Duodenal mucosa (tissue), 2 donors: Measurements from ENCODE around the gene ANAPC10.

Experiments used
- H3K27ac ChIP-seq: one replicate; pipeline ENCODE4 v1.7.0; 2013; ENCODE audit warnings: low read depth, low read length
- H3K27me3 ChIP-seq, 2 donors: one replicate each; pipeline ENCODE4 v1.7.0; 2013; ENCODE audit warnings: low read length in 2 of 2, control low read depth in 1 of 2; ENCODE audit not compliant: insufficient read depth in 2 of 2, control insufficient read depth in 1 of 2
- H3K36me3 ChIP-seq, 2 donors: one replicate each; pipeline ENCODE4 v1.7.0; 2013; ENCODE audit warnings: low read length in 2 of 2, control low read depth in 1 of 2; ENCODE audit not compliant: insufficient read depth in 2 of 2, control insufficient read depth in 1 of 2
- H3K4me1 ChIP-seq, 2 donors: one replicate each; pipeline ENCODE4 v1.7.0; 2013; ENCODE audit warnings: low read length in 2 of 2, control low read depth in 1 of 2; ENCODE audit not compliant: insufficient read depth in 2 of 2, control insufficient read depth in 1 of 2
- H3K4me3 ChIP-seq, 2 donors: one replicate each; pipeline ENCODE4 v1.7.0; 2013; ENCODE audit warnings: low read length in 2 of 2, low read depth in 1 of 2
- H3K9ac ChIP-seq, 2 donors: one replicate each; pipeline ENCODE4 v1.7.0; 2013; ENCODE audit warnings: low read length in 2 of 2, low read depth in 1 of 2
- H3K9me3 ChIP-seq, 2 donors: one replicate each; pipeline ENCODE4 v1.7.0; 2013; ENCODE audit warnings: low read length in 2 of 2, control low read depth in 1 of 2; ENCODE audit not compliant: control insufficient read depth in 1 of 2

ANAPC10 gene

DNA sequence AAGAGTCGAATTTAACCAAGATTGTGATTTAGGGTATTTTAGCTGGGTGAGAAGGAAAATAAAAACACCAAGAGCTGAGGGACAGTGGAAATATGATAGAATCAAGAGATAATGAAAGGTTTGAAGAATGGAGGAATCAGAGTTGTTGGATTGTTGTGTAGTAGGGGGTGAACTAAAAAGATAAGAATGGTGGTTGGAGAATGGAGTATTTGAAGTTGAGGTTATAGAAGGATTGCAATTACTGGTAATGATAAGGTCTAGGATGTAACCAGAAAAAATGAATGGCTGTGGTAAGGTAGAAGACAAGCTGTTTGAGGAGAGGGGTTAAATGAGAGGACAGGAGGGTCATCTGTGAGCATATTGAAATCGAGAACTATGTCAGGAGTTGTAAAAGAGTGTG, 4.6 kb upstream of the ANAPC10 start:
- Histone ChIP-seq H3K27ac (no peak overlapping the region), H3K4me3 (no peak overlapping the region), H3K36me3 (peaks cover 5 to 13% of the 10 kb centered on the region in 2 donors), H3K4me1 (peaks cover 8 to 23% of the 10 kb centered on the region in 2 donors), H3K9me3 (no peaks in the 10 kb centered on the region), H3K9ac (no peak overlapping the region), H3K27me3 (no peaks in the 10 kb centered on the region)

- Histone ChIP-seq H3K27ac (no peak overlapping the region), H3K27me3 (no peaks in the 10 kb centered on the region), H3K9ac (no peak overlapping the region), H3K36me3 (peaks cover 5 to 7% of the 10 kb centered on the region in 2 donors), H3K4me1 (peaks cover 15 to 32% of the 10 kb centered on the region in 2 donors), H3K9me3 (no peaks in the 10 kb centered on the region), H3K4me3 (no peak overlapping the region)
Measured at GRCh38 chr4:145101091-145101490, 3.1 kb upstream of the ANAPC10 start.

DNA sequence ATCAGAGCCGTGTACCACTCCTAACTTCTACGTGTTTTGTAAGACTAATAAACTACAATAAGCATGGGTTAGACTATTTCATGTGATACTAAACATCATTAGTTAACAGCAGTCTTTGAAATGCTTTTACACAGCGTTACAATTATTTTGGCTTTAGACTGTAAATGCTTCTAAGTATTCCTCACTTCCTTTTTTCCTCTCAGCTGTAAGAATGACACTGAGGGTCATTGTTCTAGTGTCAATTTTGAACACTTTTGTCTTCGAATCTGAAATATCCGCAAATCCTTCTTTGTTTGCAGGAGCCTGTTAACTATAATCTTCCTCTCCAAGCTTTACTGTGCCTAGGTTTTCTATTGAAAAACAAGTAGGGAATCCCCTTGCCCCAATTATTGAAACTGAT, 1.7 kb upstream of the ANAPC10 start:
- Histone ChIP-seq H3K4me3 (peak overlapping the region; percentile 74 to 96), H3K9me3 (no peaks in the 10 kb centered on the region), H3K27me3 (no peaks in the 10 kb centered on the region), H3K4me1 (peaks cover 15 to 32% of the 10 kb centered on the region in 2 donors), H3K9ac (peak overlapping the region in 1 of 2 donors; percentile 93), H3K27ac (no peak overlapping the region), H3K36me3 (peaks cover 3 to 8% of the 10 kb centered on the region in 2 donors)

DNA sequence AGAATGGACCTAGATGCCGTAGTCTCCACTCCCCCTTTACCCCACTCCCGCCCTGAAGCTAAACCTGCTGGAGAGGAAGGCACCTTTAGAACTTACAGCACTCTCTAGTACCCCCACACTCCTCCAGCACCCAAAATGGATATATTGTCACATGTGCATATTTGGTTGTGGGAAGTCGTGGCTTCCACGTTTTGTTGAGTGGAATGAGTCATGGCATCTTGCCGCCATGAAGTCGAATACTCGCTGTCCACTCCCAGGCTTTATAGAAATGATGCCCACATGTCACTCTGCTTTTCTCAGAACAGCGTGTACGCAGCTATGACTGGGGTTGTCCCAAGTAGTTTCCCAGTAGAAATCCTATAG, 660 bp upstream of the ANAPC10 start:
- Histone ChIP-seq H3K27me3 (no peaks in the 10 kb centered on the region), H3K4me3 (peak overlapping the region; percentile 74 to 96), H3K9me3 (peaks cover 0 to 7% of the 10 kb centered on the region in 2 donors), H3K27ac (peak overlapping the region; percentile 73), H3K9ac (peak overlapping the region; percentile 71 to 93), H3K4me1 (peaks cover 15 to 32% of the 10 kb centered on the region in 2 donors), H3K36me3 (peaks cover 8 to 15% of the 10 kb centered on the region in 2 donors)

- Histone ChIP-seq H3K36me3 (peaks cover 11 to 24% of the 10 kb centered on the region in 2 donors), H3K27ac (peak overlapping the region; percentile 64), H3K27me3 (no peaks in the 10 kb centered on the region), H3K4me3 (peak overlapping the region; percentile 74 to 96), H3K9me3 (peaks cover 0 to 8% of the 10 kb centered on the region in 2 donors), H3K9ac (peak overlapping the region; percentile 71 to 93), H3K4me1 (peaks cover 15 to 32% of the 10 kb centered on the region in 2 donors)
Measured at GRCh38 chr4:145097331-145097820, 620 bp downstream of the ANAPC10 start.

DNA sequence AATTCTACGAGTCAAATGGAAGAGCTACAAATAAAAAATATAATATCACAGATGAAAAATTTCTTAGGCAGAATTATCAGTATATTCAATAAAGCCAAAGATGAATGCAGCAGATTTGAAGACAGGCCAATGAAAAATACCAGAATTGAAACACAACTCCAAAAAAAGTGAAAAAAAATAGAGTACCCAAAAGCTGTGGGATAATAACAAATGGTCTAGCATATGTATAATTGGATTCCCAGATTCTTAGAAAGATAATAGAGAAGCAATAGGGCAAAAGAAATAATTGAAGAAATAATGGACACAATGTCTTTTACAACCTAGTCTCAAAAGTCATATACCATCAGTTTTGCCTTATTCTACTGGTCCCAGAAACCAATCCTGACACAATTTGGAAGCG, 4.4 kb downstream of the ANAPC10 start:
- peaks cover 7 to 10% of the 10 kb centered on the region in 2 donors for H3K4me1 ChIP-seq
- H3K27ac ChIP-seq, result no peak overlapping the region
- no peak overlapping the region for H3K9ac ChIP-seq
- no peak overlapping the region for H3K4me3 ChIP-seq
- peaks cover 0 to 8% of the 10 kb centered on the region in 2 donors for H3K9me3 ChIP-seq
- peaks cover 11 to 43% of the 10 kb centered on the region in 2 donors for H3K36me3 ChIP-seq
- H3K27me3 ChIP-seq, result no peaks in the 10 kb centered on the region

DNA sequence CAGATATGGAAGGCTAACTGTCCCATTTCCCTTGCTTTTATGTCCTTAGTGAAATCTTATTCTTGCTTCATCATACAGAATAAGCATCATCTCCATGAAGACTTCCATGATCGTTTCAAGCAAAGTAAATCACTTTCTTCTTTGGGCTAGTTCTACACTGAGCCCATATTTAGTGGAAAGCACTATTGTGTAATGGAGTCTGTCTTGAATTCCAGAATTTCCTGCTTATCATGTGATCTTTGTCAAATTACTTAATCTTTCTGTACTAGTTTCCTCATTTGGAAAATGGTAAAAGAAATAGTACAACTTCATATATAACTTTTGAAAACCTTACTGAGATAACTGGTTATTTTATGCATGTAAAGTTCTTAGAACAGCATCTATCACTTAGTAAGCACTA, 7.6 kb downstream of the ANAPC10 start:
- Histone ChIP-seq H3K4me3 (no peak overlapping the region), H3K9ac (no peak overlapping the region), H3K27me3 (no peaks in the 10 kb centered on the region), H3K27ac (no peak overlapping the region), H3K9me3 (peaks cover 0 to 8% of the 10 kb centered on the region in 2 donors), H3K36me3 (peaks cover 14 to 50% of the 10 kb centered on the region in 2 donors), H3K4me1 (no peaks in the 10 kb centered on the region)

DNA sequence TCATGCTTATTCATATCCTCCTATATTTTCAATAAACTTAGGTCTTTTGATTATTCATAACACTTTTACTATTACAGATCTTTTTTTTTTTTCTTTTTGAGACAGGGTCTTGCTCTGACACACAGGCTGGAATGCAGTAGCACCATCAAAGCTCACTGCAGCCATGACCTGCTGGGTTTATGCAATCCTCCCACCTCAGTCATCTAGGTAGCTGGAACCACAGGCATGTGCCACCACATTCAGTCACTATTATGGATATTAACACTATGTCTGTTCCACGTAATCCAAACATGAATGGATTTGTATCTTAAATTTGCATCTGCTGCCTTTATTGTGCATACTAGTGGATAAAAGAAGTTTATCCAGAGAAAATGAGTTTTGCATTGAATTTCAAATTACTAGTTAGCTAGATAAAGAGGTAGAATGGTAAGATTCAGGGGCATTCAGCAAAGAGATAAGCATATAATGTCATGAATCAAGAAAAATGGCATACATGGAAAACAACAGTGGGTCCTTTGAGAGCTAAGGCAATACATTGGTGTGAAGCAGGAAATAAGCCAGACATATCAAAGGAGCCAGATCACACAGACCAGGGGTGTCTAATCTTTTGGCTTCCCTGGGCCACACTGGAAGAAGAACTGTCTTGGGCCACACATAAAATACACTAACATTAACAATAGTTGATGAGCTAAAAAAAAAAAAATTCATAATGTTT, 13.9 kb downstream of the ANAPC10 start:
- no peak overlapping the region for H3K4me3 ChIP-seq

DNA sequence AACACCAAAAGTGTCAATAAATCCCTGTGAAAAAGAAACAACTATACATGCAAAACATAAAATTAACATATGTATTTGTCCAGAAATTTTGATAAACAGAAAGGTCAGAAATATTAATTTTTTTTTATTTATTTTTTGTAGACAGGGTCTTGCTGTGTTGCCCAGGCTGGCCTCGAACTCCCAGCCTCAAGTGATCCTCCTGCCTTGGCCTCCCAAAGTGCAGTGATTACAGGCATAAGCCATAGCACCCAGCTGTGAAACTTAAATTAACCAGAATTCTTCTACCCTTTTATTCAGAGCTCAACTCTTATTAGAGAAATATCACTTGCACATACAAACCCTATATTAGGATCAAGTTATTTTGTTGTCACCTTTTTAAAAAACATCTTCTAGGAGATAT, 16.2 kb downstream of the ANAPC10 start:
- Histone ChIP-seq H3K27ac (no peak overlapping the region), H3K9me3 (no peaks in the 10 kb centered on the region), H3K27me3 (no peaks in the 10 kb centered on the region), H3K9ac (no peak overlapping the region), H3K4me3 (no peak overlapping the region), H3K36me3 (peaks cover 0 to 12% of the 10 kb centered on the region in 2 donors), H3K4me1 (no peaks in the 10 kb centered on the region)

More for the DNA sequence above, 13.9 kb downstream of the ANAPC10 start:
- Histone ChIP-seq H3K36me3 (peaks cover 5 to 23% of the 10 kb centered on the region in 2 donors), H3K27me3 (no peaks in the 10 kb centered on the region), H3K9me3 (no peaks in the 10 kb centered on the region), H3K27ac (no peak overlapping the region), H3K9ac (no peak overlapping the region), H3K4me1 (no peaks in the 10 kb centered on the region)

GRCh38 chr4:145076469-145076855, 21.5 kb downstream of the ANAPC10 start:
- H3K4me1 ChIP-seq, result no peaks in the 10 kb centered on the region
- H3K27ac ChIP-seq, result no peak overlapping the region
- no peak overlapping the region for H3K4me3 ChIP-seq
- peaks cover 0 to 12% of the 10 kb centered on the region in 2 donors for H3K36me3 ChIP-seq
- no peaks in the 10 kb centered on the region for H3K9me3 ChIP-seq
- H3K27me3 ChIP-seq, result no peaks in the 10 kb centered on the region
- no peak overlapping the region for H3K9ac ChIP-seq
